Hematopoietic multipotent progenitor cell treated with erythropoietin and hydrocortisone succinate and interleukin-3 and kit ligand, for 8 days (in vitro differentiated cells): Measurements from ENCODE around the gene MMP24OS.
"Not testable (repeated sequence)": the region's sequence is repeated elsewhere in the genome, so short reads cannot be mapped to it uniquely, and the experiment has no call there.

Source experiments
- DNase-seq: peaks from one replicate; pipeline ENCODE4 v3.0.0-alpha.2; 2015

The MMP24OS gene

GRCh38 chr20:35277531-35278395, at the start of gene MMP24OS:
Gene MMP24OS (minus strand): TSS chr20:35278122. CDS start chr20:35277929, 193 bp downstream.
- peak; percentile 92 for DNase-seq

- no peak for DNase-seq
These were observed 49.4 kb upstream of the MMP24OS start for GRCh38 chr20:35327074-35327976.

GRCh38 chr20:35326740-35327073, 48.8 kb upstream of the MMP24OS start:
- DNase-seq: no peak

- DNase-seq: no peak
These were observed 48.3 kb upstream of the MMP24OS start for GRCh38 chr20:35326021-35326739.

- DNase-seq: peak; percentile 24
These were observed 47.5 kb upstream of the MMP24OS start for GRCh38 chr20:35325401-35325800.

- DNase-seq: no peak
These were observed 42.6 kb upstream of the MMP24OS start for GRCh38 chr20:35320396-35321126.

GRCh38 chr20:35319871-35320197, 41.9 kb upstream of the MMP24OS start:
- no peak for DNase-seq

GRCh38 chr20:35319192-35319870, 41.4 kb upstream of the MMP24OS start:
- DNase-seq: no peak

GRCh38 chr20:35318502-35319157, 40.7 kb upstream of the MMP24OS start:
- DNase-seq: no peak

GRCh38 chr20:35317416-35318210, 39.7 kb upstream of the MMP24OS start:
- DNase-seq: no peak

- no peak for DNase-seq
These were observed 38.2 kb upstream of the MMP24OS start for GRCh38 chr20:35316086-35316485.

- not testable (repeated sequence) for DNase-seq
These were observed 37.7 kb upstream of the MMP24OS start for GRCh38 chr20:35315632-35316020.

- DNase-seq: no peak
These were observed 37.1 kb upstream of the MMP24OS start for GRCh38 chr20:35314816-35315631.

- no peak for DNase-seq
These were observed 34.4 kb upstream of the MMP24OS start for GRCh38 chr20:35312318-35312717.

- DNase-seq: no peak
These were observed 33.9 kb upstream of the MMP24OS start for GRCh38 chr20:35311822-35312221.

- peak; percentile 17 for DNase-seq
These were observed 33.5 kb upstream of the MMP24OS start for GRCh38 chr20:35311409-35311808.

- no peak for DNase-seq
These were observed 30.0 kb upstream of the MMP24OS start for GRCh38 chr20:35307666-35308653.

GRCh38 chr20:35306931-35307517, 29.1 kb upstream of the MMP24OS start:
- peak; percentile 52 for DNase-seq
